Stimulated activated naive CD8-positive, alpha-beta T cell treated with anti-CD3 and anti-CD28 coated beads, Interleukin-15, Interleukin-2, amounts not matched to agents 100 ng/mL and 50 ng/mL, for 24 hours (primary cell): ENCODE data around the gene ADAMTS17.

Experiments used
- H3K27ac Mint-ChIP-seq: one replicate; pipeline ENCODE4 v1.8.0; 2021; ENCODE audit warnings: mild to moderate bottlenecking, mixed read lengths
- H3K27me3 Mint-ChIP-seq: one replicate; pipeline ENCODE4 v1.8.0; 2021; ENCODE audit warnings: mixed read lengths
- H3K36me3 Mint-ChIP-seq: one replicate; pipeline ENCODE4 v1.8.0; 2021; ENCODE audit warnings: low read depth, mixed read lengths
- H3K4me1 Mint-ChIP-seq: one replicate; pipeline ENCODE4 v1.8.0; 2021; ENCODE audit warnings: low read depth, mixed read lengths
- H3K4me3 Mint-ChIP-seq: one replicate; pipeline ENCODE4 v1.8.0; 2021; ENCODE audit warnings: mild to moderate bottlenecking, mixed read lengths
- H3K9me3 Mint-ChIP-seq: one replicate; pipeline ENCODE4 v1.8.0; 2021; ENCODE audit warnings: mixed read lengths

Gene ADAMTS17

DNA sequence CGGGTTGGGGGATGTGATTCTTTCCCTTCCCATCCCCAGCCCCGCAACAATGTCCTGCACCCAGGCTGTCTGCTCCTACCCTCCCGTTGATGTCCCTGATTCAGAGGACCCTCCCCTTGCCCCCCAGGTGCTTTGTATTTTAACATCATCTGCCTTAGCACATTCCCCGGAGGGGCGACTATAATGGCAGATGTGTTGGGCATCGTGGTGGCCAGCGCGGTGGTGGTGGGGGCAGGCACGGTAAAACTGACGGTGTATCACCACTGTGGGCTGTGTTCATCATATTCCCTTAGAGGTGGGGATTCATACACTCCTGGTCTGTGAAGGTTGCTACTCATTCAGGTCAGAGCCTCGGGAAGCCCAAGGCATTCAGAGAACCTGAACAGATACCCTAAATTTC, 173.0 kb downstream of the ADAMTS17 start:
- H3K27ac Mint-ChIP-seq = no peak overlapping the region
- H3K9me3 Mint-ChIP-seq = peaks cover 4% of the 10 kb centered on the region
- peaks cover 6% of the 10 kb centered on the region for H3K36me3 Mint-ChIP-seq
- no peak overlapping the region for H3K4me3 Mint-ChIP-seq
- H3K4me1 Mint-ChIP-seq = peaks cover 13% of the 10 kb centered on the region
- H3K27me3 Mint-ChIP-seq = no peaks in the 10 kb centered on the region

DNA sequence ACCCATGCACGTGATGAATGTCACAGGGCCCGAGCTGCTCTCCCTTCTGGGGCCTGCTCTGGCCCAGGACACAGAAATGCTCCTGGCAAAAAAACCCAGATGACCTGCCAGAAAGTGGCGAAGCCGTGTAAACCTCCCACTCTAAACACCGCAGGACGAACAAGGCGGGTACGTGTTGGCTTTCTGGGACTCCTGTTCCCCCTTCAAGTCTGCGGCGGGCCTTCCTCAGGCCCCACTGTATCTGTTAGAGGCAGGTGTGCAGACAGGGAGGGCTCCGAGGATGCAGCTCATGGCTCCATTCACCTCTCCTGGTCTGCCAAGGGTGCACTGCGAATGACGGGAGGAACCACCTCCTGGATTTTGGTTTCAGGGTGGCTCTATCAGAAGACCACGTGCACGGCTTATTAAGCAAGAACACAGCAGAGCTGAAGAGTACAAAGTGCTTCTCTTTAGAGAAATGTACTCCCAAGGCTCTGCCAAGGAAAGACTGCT, 173.8 kb downstream of the ADAMTS17 start:
- Mint-ChIP-seq H3K4me1 (peaks cover 13% of the 10 kb centered on the region), H3K27me3 (no peaks in the 10 kb centered on the region), H3K9me3 (peaks cover 4% of the 10 kb centered on the region), H3K36me3 (peaks cover 6% of the 10 kb centered on the region), H3K27ac (no peak overlapping the region), H3K4me3 (no peak overlapping the region)

DNA sequence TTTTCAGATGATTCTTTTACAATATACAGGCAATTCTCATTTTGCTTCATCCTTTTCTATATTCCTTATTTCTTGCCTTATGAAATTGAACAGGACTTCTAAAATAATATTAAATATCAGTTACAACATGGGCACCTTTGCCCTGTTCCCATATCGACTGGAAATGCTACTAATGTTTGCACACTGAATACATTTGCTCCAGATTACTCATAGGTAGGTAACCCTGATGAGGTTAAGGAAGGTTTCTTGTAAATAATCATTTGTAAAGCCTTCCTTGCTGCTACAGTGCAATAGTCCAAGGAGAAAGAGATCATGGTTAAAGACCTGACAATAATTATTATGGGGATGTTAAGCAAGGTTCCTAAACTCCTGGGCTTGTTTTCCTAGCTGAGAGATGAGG, 175.5 kb downstream of the ADAMTS17 start:
- H3K9me3 Mint-ChIP-seq = no peaks in the 10 kb centered on the region
- H3K4me1 Mint-ChIP-seq = peaks cover 13% of the 10 kb centered on the region
- no peak overlapping the region for H3K4me3 Mint-ChIP-seq
- H3K36me3 Mint-ChIP-seq = no peaks in the 10 kb centered on the region
- H3K27ac Mint-ChIP-seq = no peak overlapping the region
- H3K27me3 Mint-ChIP-seq = no peaks in the 10 kb centered on the region

DNA sequence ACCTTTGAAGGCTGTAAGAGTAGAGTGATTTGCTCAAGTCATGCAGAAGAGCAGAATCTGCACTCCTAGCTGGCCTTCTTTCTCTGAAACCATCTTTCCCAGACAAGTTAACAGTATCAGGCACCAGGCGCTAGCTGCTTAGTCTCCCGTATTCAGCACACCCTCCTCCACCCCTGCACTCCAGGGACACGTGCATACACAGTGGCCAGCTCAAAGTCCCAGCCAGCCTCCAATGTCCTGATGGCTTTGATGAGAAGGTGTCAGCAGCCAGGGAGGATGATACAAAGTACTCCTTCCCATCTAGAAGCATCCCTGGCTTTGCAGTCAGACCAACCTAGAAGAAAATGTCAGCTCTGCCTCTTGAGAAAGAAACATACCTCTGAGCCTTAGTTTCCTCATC, 177.8 kb downstream of the ADAMTS17 start:
- no peak overlapping the region for H3K4me3 Mint-ChIP-seq
- H3K27ac Mint-ChIP-seq = no peak overlapping the region
- no peaks in the 10 kb centered on the region for H3K4me1 Mint-ChIP-seq
- H3K27me3 Mint-ChIP-seq = no peaks in the 10 kb centered on the region
- H3K9me3 Mint-ChIP-seq = no peaks in the 10 kb centered on the region
- H3K36me3 Mint-ChIP-seq = no peaks in the 10 kb centered on the region

DNA sequence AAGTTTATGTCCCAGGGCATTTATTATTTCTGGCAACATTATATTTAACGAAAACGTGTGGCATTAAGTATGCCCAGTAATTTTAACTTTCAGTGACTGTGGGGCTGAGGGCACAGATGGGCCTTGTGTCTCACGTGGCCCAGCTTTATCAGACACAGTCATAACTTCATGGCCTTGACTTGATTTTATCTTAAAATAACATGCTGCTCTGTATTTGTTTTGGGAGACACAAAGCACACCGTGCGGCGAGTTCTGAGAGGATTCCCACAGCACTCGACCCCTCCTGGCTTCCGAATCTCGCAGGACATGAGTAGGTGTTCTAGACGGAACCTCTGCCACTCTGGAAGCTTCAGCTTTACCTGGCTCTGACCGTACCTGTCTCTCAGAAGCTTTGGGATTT, 180.8 kb downstream of the ADAMTS17 start:
- Mint-ChIP-seq H3K9me3 (no peaks in the 10 kb centered on the region), H3K27ac (no peak overlapping the region), H3K4me1 (no peaks in the 10 kb centered on the region), H3K36me3 (no peaks in the 10 kb centered on the region), H3K27me3 (no peaks in the 10 kb centered on the region), H3K4me3 (no peak overlapping the region)

DNA sequence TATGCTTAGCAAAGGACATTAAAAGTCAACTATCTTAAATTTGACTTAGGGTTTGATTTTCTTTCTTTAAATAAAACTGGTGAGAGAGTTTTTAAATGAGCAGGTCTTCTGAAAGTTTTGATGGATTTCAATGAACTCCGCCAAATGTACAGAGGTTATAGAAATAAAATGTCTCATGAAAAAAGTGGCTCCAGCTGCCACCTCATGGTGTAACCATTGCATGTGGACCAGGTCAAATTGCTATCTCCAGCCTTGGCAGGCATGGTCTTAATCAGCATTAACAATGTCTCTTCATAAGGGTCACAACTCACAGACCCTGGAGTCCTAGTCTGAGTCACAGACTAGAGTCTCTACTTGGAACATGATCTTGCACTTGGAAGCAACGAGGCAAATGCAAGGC, 182.3 kb downstream of the ADAMTS17 start:
- H3K4me3 Mint-ChIP-seq = no peak overlapping the region
- H3K27ac Mint-ChIP-seq = no peak overlapping the region
- H3K4me1 Mint-ChIP-seq = no peaks in the 10 kb centered on the region
- no peaks in the 10 kb centered on the region for H3K36me3 Mint-ChIP-seq
- no peaks in the 10 kb centered on the region for H3K9me3 Mint-ChIP-seq
- no peaks in the 10 kb centered on the region for H3K27me3 Mint-ChIP-seq

DNA sequence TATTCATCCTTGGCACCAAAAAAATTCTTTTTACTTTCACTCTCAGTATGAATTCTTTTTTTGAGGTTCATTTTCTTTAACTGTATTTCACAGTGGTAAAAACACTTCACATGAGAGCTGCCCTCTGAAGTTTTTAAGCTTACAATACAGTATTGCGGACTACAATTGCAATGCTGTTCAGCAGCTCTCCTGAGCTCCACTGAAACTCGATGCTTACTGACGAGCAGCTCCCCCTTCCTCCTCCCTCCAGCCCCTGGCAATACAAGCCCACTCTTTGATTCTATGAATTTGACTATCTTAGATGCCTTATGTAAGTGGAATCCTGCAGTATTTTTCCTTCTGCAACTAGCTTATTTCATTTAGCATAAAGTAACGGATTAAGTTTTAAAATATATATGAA, 183.4 kb downstream of the ADAMTS17 start:
- no peak overlapping the region for H3K27ac Mint-ChIP-seq
- no peaks in the 10 kb centered on the region for H3K9me3 Mint-ChIP-seq
- no peaks in the 10 kb centered on the region for H3K36me3 Mint-ChIP-seq

DNA sequence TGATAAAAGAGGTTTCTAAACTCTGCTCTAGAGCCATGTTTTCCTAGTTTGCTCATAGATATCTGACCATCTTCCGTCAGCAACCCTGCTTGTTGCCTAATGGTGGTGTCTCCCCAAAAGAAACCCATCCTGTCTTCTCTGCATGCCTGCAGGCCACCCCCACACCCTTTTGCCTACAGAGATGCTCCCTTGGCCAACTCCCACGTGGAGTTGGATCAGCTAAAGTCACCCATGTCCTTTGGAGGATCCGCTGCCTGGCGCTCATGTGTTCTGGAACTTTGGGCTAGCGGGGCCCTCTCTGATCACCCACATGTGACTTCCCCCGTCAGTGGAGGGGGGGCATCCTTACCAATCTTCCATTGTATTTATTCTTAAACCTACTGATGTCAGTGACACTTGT, 185.6 kb downstream of the ADAMTS17 start:
- H3K27me3 Mint-ChIP-seq = no peaks in the 10 kb centered on the region
- no peaks in the 10 kb centered on the region for H3K36me3 Mint-ChIP-seq
- H3K27ac Mint-ChIP-seq = no peak overlapping the region
- no peaks in the 10 kb centered on the region for H3K9me3 Mint-ChIP-seq
- H3K4me3 Mint-ChIP-seq = no peak overlapping the region
- H3K4me1 Mint-ChIP-seq = no peaks in the 10 kb centered on the region

More for the DNA sequence above, 183.4 kb downstream of the ADAMTS17 start:
- no peaks in the 10 kb centered on the region for H3K27me3 Mint-ChIP-seq
- H3K4me1 Mint-ChIP-seq = no peaks in the 10 kb centered on the region
- H3K4me3 Mint-ChIP-seq = no peak overlapping the region

DNA sequence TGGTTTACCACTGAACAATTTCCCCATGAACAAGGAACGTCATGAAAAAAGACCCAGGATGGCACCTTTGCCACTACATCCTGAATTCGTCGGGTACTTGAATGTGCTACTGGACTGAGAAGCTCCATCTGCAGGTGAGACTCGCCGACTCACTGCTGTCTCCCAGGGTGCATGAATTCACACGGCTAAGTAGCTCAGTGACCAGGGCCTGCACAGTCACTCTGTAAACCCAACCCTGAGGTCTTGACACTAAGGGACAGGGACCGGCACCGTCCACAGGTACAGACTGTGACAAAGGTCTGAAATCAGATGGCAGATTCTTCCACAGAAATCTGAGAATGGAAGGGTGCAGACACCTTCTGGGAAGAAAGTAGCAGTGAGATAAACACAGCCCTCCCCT, 187.4 kb downstream of the ADAMTS17 start:
- Mint-ChIP-seq H3K27ac (no peak overlapping the region), H3K9me3 (peaks cover 10% of the 10 kb centered on the region), H3K4me1 (no peaks in the 10 kb centered on the region), H3K27me3 (no peaks in the 10 kb centered on the region), H3K36me3 (peaks cover 6% of the 10 kb centered on the region), H3K4me3 (no peak overlapping the region)

DNA sequence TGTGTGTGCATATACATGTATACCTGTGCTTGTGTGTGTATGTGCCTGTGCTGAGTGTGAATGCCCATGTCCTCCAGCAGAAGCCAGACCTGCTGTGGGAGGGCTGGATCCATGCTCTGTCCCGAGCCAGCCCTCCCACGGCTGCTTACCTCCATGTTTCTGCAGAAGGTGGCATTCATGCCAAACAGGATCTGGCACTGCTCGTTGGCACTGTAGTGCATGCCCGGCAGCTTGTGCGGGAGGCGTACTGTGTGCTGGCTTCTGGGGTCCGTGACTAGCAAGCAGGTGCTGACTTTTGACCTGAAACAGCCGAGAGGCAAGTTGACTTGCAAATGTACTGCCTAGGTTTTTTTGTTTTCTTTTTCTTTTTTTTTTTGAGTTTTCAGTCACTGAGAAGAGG, 189.3 kb downstream of the ADAMTS17 start:
- peaks cover 19% of the 10 kb centered on the region for H3K36me3 Mint-ChIP-seq
- H3K27me3 Mint-ChIP-seq = no peaks in the 10 kb centered on the region
- H3K9me3 Mint-ChIP-seq = peaks cover 25% of the 10 kb centered on the region
- no peaks in the 10 kb centered on the region for H3K4me1 Mint-ChIP-seq
- no peak overlapping the region for H3K4me3 Mint-ChIP-seq
- H3K27ac Mint-ChIP-seq = no peak overlapping the region

DNA sequence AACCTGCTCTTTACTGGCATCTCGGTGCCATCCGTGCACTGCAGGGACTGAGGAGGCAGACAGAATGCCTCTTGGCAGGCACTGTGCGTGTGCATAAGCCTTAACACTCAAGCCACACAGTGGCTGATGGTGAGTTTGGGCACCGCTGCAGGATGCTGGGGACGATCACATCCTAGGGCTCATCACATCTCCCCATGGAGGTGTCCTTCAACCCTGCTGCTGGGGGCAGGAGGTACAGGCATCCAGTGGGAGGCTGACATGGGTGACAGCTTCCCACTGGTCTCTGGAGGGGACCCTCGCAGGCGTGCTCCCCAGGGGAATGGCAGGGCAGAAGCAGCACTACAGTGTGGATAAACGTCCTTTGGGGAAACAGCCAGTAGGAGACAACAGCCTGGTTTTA, 190.9 kb downstream of the ADAMTS17 start:
- H3K4me1 Mint-ChIP-seq = no peaks in the 10 kb centered on the region
- H3K9me3 Mint-ChIP-seq = peaks cover 33% of the 10 kb centered on the region
- H3K36me3 Mint-ChIP-seq = peaks cover 23% of the 10 kb centered on the region
- no peaks in the 10 kb centered on the region for H3K27me3 Mint-ChIP-seq
- H3K4me3 Mint-ChIP-seq = no peak overlapping the region
- H3K27ac Mint-ChIP-seq = no peak overlapping the region

DNA sequence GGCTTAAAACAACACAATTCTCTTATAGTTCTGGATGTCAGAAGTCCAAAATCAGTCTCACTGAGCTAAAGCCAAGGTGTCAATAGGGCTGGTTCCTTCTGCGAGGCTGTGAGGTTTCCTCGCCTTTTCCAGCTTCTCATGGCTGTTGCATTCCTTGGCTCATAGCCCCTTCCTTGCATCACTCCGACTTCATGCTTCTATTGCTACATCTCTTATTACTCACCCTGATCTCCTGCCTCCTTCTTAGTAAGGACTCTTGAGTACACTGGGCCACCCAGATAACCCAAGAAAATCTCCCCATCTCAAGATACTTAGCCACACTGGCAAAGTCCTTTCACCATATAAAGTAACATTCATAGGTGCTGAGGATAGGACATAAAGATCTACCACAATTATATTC, 193.9 kb downstream of the ADAMTS17 start:
- peaks cover 23% of the 10 kb centered on the region for H3K36me3 Mint-ChIP-seq
- H3K9me3 Mint-ChIP-seq = peaks cover 33% of the 10 kb centered on the region

DNA sequence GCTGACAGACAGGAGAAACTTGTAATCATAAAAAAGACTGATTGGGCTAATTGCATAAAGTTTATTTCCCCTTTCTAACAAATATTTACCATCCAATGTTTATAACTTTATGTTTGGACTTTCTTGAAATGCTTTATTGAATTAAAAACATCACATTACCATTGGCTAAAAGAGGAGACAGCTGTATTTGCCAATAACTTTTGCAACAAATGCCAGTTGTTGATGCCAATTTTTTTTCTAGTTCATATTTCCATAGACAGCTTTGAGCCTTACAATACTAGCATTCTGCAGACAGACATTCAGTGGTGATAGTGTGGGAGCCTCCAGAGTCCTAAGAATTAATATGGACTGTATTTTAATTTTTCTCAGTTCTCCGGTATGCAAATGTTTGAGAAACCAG, 198.4 kb downstream of the ADAMTS17 start:
- Mint-ChIP-seq H3K27me3 (no peaks in the 10 kb centered on the region), H3K4me1 (peaks cover 9% of the 10 kb centered on the region), H3K27ac (no peak overlapping the region)

More for the DNA sequence above, 193.9 kb downstream of the ADAMTS17 start:
- H3K4me3 Mint-ChIP-seq = no peak overlapping the region
- no peak overlapping the region for H3K27ac Mint-ChIP-seq
- no peaks in the 10 kb centered on the region for H3K4me1 Mint-ChIP-seq
- no peaks in the 10 kb centered on the region for H3K27me3 Mint-ChIP-seq

DNA sequence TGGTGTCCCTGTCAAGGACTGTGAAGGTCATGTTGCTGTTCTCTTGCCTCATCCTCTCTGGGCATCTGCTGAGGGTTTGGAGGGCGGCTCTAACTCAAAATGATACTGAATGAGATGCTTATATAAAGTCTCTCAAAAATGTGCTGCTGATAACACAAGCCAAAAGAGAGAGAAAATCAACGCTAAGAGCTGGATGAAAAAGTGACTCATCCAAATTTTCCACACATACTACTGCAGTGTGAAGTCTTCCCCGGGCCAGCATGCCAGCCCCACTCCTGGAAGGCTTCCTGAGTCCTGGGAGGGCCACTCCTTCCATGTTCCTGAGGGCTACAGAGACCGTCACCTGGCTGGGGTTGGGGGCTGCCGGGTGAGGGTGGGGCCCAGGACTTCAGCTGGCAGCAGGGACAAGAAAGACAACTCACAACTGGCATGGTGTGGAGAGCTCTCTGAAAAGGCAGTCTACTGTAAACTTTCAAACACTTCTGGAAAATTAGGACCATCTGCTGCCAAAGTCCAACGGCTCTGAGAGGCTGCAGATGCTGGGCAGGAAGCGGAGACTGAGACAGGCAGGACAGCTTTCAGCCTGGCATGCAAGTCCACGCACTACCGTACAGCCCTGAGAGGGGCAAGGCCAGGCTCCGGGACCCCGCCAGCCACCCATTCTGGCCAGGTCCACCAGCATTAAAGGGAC, 200.3 kb downstream of the ADAMTS17 start:
- Mint-ChIP-seq H3K36me3 (no peaks in the 10 kb centered on the region), H3K9me3 (peaks cover 3% of the 10 kb centered on the region), H3K27ac (no peak overlapping the region), H3K4me3 (no peak overlapping the region), H3K4me1 (peaks cover 9% of the 10 kb centered on the region), H3K27me3 (no peaks in the 10 kb centered on the region)

More for the DNA sequence above, 198.4 kb downstream of the ADAMTS17 start:
- Mint-ChIP-seq H3K4me3 (no peak overlapping the region), H3K36me3 (peaks cover 10% of the 10 kb centered on the region), H3K9me3 (peaks cover 14% of the 10 kb centered on the region)

DNA sequence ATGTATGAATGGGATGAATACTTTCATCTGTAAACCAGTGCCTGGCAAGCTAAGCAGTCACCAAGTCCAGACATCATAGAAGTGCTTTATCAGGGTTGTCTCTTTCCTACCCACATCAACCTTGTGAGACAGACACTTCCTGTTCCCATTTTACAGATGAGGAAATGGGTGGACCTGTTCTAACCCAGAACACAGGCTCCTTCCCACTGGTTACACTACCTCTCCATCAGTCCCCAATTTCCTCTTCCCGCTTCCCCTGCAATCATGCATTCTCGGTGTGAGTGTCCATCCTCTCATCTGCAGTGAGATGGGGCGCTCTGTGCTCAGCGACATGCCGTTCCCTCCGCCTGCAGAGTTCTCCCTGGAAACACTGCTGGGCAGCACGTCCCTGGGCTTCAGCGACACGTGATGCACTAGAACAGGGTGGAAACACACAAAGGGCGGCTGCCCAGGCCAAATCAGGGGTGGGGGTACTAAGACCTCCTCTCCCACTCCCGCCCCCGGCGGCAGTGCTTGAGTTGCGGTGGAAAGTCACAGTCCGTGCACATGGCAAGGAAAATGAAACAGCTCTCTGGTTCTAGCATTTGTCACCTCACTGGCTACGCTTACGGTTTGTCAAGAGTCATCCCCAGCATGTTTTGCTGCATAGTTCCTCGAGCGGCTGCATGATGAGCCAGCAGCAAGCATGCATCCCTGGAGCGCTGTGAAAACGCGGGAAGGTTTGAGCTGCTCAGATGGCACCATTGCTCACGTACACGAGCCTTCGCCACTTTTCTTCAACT, 201.1 kb downstream of the ADAMTS17 start:
- H3K4me1 Mint-ChIP-seq = peaks cover 9% of the 10 kb centered on the region
- H3K27me3 Mint-ChIP-seq = no peaks in the 10 kb centered on the region
- H3K4me3 Mint-ChIP-seq = no peak overlapping the region
- H3K9me3 Mint-ChIP-seq = no peaks in the 10 kb centered on the region
- no peaks in the 10 kb centered on the region for H3K36me3 Mint-ChIP-seq
- no peak overlapping the region for H3K27ac Mint-ChIP-seq
